Subcutaneous adipose tissue (tissue), 4 donors: Measurements from ENCODE around the gene ATG9A. TPM values are rescaled to one million over a fixed set of nuclear protein-coding genes. Genes with fewer than 3 reads are reported as not detected.

Source experiments
- total RNA-seq, 4 donors: library from RNA; depleted of rRNA; stranded (reverse); fragments of >200 nt; gene quantifications; one replicate each; pipeline ENCODE4 v1.1.0, GENCODE V29; 2016
- TF ChIP-seq, protein P1 (sequence below): fragments of 450-650 bp; IDR thresholded peaks from one replicate; pipeline ENCODE4 v1.5.1; 2016; ENCODE audit warnings: low read depth, mild to moderate bottlenecking, control low read depth, antibody characterized with exemption, moderate library complexity

The ATG9A gene
- total RNA-seq, result 10 to 100 TPM; 29.0 to 54.1 (median 30.3) TPM

DNA sequence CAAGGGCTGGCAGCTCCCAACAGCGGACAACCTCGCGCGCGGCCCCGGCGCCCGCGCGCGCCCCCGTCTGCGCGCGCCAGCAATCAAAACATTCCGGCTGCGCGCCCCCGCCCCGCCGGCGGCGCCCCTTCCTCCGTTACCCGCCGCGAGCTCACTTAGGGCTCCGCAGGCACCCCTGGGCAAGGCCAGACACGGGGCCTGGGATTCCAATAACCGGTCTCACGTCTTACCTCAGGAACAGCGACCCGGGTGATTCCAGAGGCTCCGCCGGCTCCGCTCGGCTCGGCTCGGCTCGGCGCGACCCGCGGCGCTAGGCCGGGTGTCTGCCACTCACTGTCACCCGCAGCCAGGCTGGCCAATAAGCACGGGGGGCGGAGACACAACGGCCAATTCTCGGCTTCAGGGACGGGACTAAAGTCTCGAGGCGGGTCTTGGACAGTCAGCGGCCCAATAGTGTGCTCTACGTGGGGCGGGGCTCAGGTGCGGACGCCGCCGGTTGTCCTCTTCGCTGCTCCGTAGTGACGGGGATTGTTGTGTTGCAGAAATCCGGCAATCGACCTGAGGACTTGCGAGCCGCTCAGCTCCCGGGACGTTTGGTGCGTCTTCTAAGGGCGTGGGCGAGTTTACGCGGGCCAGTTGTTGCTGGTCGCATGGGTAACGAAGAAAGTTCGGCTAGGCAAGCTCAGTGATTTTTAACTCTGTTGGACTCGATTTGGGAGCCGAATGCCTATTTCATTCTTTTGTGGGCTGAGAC, at the start of gene ATG9A, which contains the start of gene ANKZF1:
ATG9A (minus strand) TSS at position 332 of the 754 bp plus-strand sequence. CDS start 1,612 bp downstream, outside the sequence.
ANKZF1 (plus strand) TSS at position 502 of the 754 bp plus-strand sequence. CDS start 452 bp downstream, outside the sequence.
- TF ChIP-seq, protein P1, sequence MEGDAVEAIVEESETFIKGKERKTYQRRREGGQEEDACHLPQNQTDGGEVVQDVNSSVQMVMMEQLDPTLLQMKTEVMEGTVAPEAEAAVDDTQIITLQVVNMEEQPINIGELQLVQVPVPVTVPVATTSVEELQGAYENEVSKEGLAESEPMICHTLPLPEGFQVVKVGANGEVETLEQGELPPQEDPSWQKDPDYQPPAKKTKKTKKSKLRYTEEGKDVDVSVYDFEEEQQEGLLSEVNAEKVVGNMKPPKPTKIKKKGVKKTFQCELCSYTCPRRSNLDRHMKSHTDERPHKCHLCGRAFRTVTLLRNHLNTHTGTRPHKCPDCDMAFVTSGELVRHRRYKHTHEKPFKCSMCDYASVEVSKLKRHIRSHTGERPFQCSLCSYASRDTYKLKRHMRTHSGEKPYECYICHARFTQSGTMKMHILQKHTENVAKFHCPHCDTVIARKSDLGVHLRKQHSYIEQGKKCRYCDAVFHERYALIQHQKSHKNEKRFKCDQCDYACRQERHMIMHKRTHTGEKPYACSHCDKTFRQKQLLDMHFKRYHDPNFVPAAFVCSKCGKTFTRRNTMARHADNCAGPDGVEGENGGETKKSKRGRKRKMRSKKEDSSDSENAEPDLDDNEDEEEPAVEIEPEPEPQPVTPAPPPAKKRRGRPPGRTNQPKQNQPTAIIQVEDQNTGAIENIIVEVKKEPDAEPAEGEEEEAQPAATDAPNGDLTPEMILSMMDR, result no peak

DNA sequence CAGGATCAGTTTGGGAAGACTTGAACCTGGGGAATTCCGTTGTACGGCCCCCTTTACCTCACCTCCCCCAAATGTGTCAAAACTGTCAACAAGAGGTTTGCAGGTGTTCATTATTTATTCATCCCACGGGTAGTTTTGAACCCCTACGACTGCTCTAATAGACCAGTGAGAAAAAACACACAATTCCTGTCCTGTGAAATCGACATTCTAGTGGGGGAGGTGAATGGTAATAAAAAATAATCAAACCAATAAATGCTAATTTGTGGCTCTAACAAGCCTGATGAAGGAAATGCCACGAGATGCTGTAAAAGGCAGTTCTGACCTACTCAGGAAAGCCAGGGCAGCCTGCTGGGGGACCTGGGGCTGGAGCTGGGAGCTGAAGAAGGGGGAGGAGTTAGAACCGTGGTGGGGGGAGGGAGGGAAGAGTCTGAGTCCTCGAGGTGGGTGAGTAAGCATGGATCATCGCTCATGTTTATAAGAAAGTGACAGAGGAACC, 49.3 kb upstream of the ATG9A start:
- TF ChIP-seq, protein P1, result no peak

GRCh38 chr2:219277703-219278654, 48.5 kb upstream of the ATG9A start:
- TF ChIP-seq, protein P1, result no peak

GRCh38 chr2:219274361-219274921, 45.0 kb upstream of the ATG9A start:
- TF ChIP-seq, protein P1, result no peak

GRCh38 chr2:219273937-219274336, 44.5 kb upstream of the ATG9A start:
- TF ChIP-seq, protein P1, result no peak

- TF ChIP-seq, protein P1, result no peak
These were observed 43.6 kb upstream of the ATG9A start for GRCh38 chr2:219272995-219273394.

GRCh38 chr2:219272356-219272755, 42.9 kb upstream of the ATG9A start:
- TF ChIP-seq, protein P1, result no peak
